WI38 (cell line): ENCODE measurements around the gene GLI2.

Experiments used
- H3K4me3 ChIP-seq: 2 replicates; pipeline ENCODE4 v1.5.1; 2011; ENCODE audit warnings: low read depth, mild to moderate bottlenecking, control low read depth, low read length
- CTCF ChIP-seq: IDR thresholded peaks from 2 replicates; pipeline ENCODE4 v1.5.1; 2012; ENCODE audit warnings: low read depth, mild to moderate bottlenecking, control low read depth, low read length

Gene GLI2

GRCh38 chr2:120758181-120759144, 22.8 kb downstream of the GLI2 start:
- TF ChIP-seq CTCF, result no peak

GRCh38 chr2:120759543-120760331, 24.1 kb downstream of the GLI2 start:
- TF ChIP-seq CTCF, result no peak
- no peak overlapping the region for H3K4me3 ChIP-seq

More at GRCh38 chr2:120758181-120759144, 22.8 kb downstream of the GLI2 start:
- peak overlapping the region; percentile 8; the same call in 1 of the 2 replicates for H3K4me3 ChIP-seq

- H3K4me3 ChIP-seq, result no peak overlapping the region
- TF ChIP-seq CTCF, result no peak
These were observed 24.9 kb downstream of the GLI2 start for GRCh38 chr2:120760446-120761135.

GRCh38 chr2:120761164-120761861, 25.6 kb downstream of the GLI2 start:
- H3K4me3 ChIP-seq, result no peak overlapping the region
- TF ChIP-seq CTCF, result no peak

- TF ChIP-seq CTCF, result no peak
- H3K4me3 ChIP-seq, result no peak overlapping the region
These were observed 26.2 kb downstream of the GLI2 start for GRCh38 chr2:120761911-120762310.

- no peak for TF ChIP-seq CTCF
- no peak overlapping the region for H3K4me3 ChIP-seq
These were observed 26.8 kb downstream of the GLI2 start for GRCh38 chr2:120762341-120763061.
